Small intestine (tissue), 7 donors: ENCODE measurements around the gene NKIRAS1. TPM values are rescaled to one million over a fixed set of nuclear protein-coding genes. Genes with fewer than 3 reads are reported as not detected.
"Not testable (repeated sequence)": the region's sequence is repeated elsewhere in the genome, so short reads cannot be mapped to it uniquely, and the experiment has no call there.

ENCODE experiments used
- DNase-seq, 2 donors: peaks; one replicate each; pipeline versions ENCODE4 v3.0.0 to v3.0.0-alpha.2; 2013
- FAIRE-seq: peaks from 2 replicates; lab custom pipeline; 2012; peaks lifted over from hg19 to GRCh38; lab: Jason Lieb, UNC
- H3K27ac ChIP-seq, 3 donors: one replicate each; pipeline ENCODE4 v1.5.1; 2013; ENCODE audit warnings: low read length in 2 of 3, mild to moderate bottlenecking in 2 of 3, control low read depth in 1 of 3, inconsistent platforms in 1 of 3, low read depth in 1 of 3, moderate library complexity in 1 of 3
- H3K27me3 ChIP-seq, 3 donors: one replicate each; pipeline ENCODE4 v1.6.1; 2013; ENCODE audit warnings: low read length in 3 of 3, inconsistent platforms in 1 of 3; ENCODE audit not compliant: control insufficient read depth in 3 of 3, insufficient read depth in 3 of 3
- H3K36me3 ChIP-seq, 3 donors: one replicate each; pipeline ENCODE4 v1.6.1; 2013; ENCODE audit warnings: low read length in 3 of 3, inconsistent platforms in 1 of 3, low read depth in 1 of 3, mild to moderate bottlenecking in 1 of 3, moderate library complexity in 1 of 3; ENCODE audit not compliant: control insufficient read depth in 3 of 3, insufficient read depth in 2 of 3
- H3K4me1 ChIP-seq, 3 donors: one replicate each; pipeline ENCODE4 v1.6.1; 2013; ENCODE audit warnings: low read length in 2 of 3, inconsistent platforms in 1 of 3, low read depth in 1 of 3, mild to moderate bottlenecking in 1 of 3, moderate library complexity in 1 of 3; ENCODE audit not compliant: control insufficient read depth in 3 of 3, insufficient read depth in 2 of 3
- H3K4me3 ChIP-seq, 3 donors: one replicate each; pipeline ENCODE4 v1.5.1; 2013; ENCODE audit warnings: low read length in 3 of 3, control low read depth in 1 of 3, inconsistent platforms in 1 of 3, low read depth in 1 of 3, mild to moderate bottlenecking in 1 of 3, moderate library complexity in 1 of 3
- H3K9me3 ChIP-seq, 2 donors: one replicate each; pipeline ENCODE4 v1.6.1; 2013; ENCODE audit warnings: low read depth in 1 of 2, low read length in 1 of 2; ENCODE audit not compliant: control insufficient read depth in 2 of 2, insufficient read depth in 1 of 2
- WGBS, 3 donors: extraction: QIAGEN DNeasy Blood & Tissue Kit; methylation state at CpG; one replicate each; pipeline ENCODE4 v1.1.7; 2013; 5-methylcytosine and 5-hydroxymethylcytosine counted together
- polyA plus RNA-seq, 4 donors: library from polyadenylated mRNA; stranded (reverse) in 3 of 4; unstranded in 1 of 4; fragments of 200-250 nt in 3 of 4; fragments of 120-200 nt in 1 of 4; gene quantifications; one replicate each; pipeline versions ENCODE4 v1.2.1 to v1.2.3, GENCODE V29; 2013
- donor health status: healthy with polysubstance abuse.
- donor health status: control.
- donor health status: control.
- donor health status: Bipolar disorder and iron deficiency.
- donor health status: healthy.

NKIRAS1 gene
- polyA plus RNA-seq, 4 donors = 4.0 to 6.6 (median 4.6) TPM

DNA sequence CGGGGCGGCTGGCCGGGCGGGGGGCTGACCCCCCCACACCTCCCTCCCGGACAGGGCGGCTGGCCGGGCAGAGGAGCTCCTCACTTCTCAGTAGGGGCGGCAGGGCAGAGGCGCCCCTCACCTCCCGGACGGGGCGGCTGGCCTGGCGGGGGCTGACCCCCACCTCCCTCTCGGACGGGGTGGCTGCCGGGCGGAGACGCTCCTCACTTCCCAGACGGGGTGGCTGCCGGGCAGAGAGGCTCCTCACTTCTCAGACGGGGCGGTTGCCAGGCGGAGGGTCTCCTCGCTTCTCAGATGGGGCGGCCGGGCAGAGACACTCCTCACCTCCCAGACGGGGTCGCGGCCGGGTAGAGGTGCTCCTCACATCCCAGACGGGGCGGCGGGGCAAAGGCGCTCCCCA, 45.4 kb downstream of the NKIRAS1 start:
- WGBS, 3 donors = 94 to 96% (median 96%) methylated on average over 13 to 34 of the region's 34 CpGs
- not testable (repeated sequence) for H3K4me3 ChIP-seq, FAIRE-seq, H3K27me3 ChIP-seq, H3K36me3 ChIP-seq, DNase-seq, H3K4me1 ChIP-seq, H3K27ac ChIP-seq, H3K9me3 ChIP-seq

DNA sequence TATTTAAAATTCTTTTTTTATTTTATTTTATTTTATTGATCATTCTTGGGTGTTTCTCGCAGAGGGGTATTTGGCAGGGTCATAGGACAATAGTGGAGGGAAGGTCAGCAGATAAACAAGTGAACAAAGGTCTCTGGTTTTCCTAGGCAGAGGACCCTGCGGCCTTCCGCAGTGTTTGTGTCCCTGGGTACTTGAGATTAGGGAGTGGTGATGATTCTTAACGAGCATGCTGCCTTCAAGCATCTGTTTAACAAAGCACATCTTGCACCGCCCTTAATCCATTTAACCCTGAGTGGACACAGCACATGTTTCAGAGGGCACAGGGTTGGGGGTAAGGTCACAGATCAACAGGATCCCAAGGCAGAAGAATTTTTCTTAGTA, 46.1 kb downstream of the NKIRAS1 start:
- not testable (repeated sequence) for FAIRE-seq, H3K4me1 ChIP-seq, DNase-seq, H3K9me3 ChIP-seq, H3K27ac ChIP-seq, H3K4me3 ChIP-seq, H3K36me3 ChIP-seq, H3K27me3 ChIP-seq
- 75 to 100% (median 93%) methylated on average over 1 of the region's 5 CpGs for WGBS, 3 donors

DNA sequence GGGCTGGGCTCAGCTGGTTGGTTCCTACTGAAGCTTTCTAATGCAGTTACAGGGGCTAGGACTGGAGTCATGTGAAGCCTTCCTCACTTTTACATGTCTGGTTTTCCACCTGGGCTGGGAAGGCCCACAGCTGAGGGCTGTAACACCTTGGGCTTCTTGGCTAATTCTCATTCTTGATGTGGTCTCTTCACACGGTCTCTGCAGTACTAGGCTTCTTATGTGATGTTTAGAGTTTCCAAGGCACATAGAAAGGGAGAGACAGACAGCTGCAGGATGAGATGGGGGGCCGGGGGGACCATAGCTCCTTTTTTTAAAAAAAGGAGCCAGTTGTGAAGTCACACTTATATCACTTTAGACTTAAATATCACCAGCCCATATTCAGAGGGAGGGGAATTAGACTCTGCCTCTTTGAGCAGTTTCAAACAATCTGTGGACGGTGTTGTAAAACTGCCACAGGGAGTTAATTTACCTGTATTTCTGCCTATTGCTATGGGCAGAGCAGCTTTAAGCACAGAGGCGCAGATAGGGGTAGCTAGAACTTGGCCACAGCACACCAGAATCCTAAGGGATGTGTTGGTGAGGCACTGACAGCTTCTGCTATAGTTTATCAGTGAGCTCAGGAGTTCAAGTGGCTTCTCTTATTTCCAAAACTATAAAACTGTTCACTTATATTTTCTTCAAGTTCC, 46.7 kb downstream of the NKIRAS1 start:
- H3K36me3 ChIP-seq = peaks cover 0 to 6% (median 0%) of the 10 kb centered on the region in 3 donors
- FAIRE-seq = no peak
- 87 to 92% (median 92%) methylated on average over 4 of the region's 4 CpGs for WGBS, 3 donors
- no peak overlapping the region for H3K4me3 ChIP-seq
- peaks cover 0 to 12% (median 11%) of the 10 kb centered on the region in 3 donors for H3K4me1 ChIP-seq
- peak in 1 of 2 donors; percentile 19 for DNase-seq
- no peaks in the 10 kb centered on the region for H3K27me3 ChIP-seq
- H3K27ac ChIP-seq = no peak overlapping the region
- no peaks in the 10 kb centered on the region for H3K9me3 ChIP-seq

DNA sequence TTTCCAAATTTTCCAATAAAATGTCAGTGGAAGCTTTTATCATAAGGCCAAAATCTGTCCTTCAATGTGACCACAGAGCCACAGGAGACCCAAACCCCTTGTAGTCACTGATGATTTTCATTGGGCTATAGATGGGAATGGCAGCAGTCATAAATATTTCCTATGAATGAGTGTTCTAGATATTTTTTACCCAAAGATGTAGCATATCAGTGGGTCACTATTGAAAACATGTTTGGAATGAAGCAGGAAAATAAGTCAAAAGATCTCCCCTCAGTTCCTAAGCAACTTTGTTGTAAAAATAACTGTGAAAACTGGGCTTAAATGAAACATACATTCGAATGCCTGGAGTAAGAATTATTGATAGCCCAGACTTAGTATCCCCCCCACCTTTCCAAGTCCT, 49.0 kb downstream of the NKIRAS1 start:
- 85 to 94% (median 90%) methylated on average over 1 of the region's 1 CpG for WGBS, 3 donors
- Histone ChIP-seq H3K27ac (no peak overlapping the region), H3K36me3 (peaks cover 0 to 12% (median 0%) of the 10 kb centered on the region in 3 donors), H3K9me3 (no peaks in the 10 kb centered on the region), H3K4me1 (peaks cover 0 to 16% (median 12%) of the 10 kb centered on the region in 3 donors), H3K4me3 (no peak overlapping the region), H3K27me3 (no peaks in the 10 kb centered on the region)
- FAIRE-seq = no peak
- DNase-seq = no peak

- DNase-seq (no peak), FAIRE-seq (no peak)
- no peak overlapping the region for H3K4me3 ChIP-seq
- peaks cover 0 to 12% (median 0%) of the 10 kb centered on the region in 3 donors for H3K36me3 ChIP-seq
- H3K27me3 ChIP-seq = no peaks in the 10 kb centered on the region
- no peaks in the 10 kb centered on the region for H3K9me3 ChIP-seq
- H3K4me1 ChIP-seq = peaks cover 0 to 16% (median 12%) of the 10 kb centered on the region in 3 donors
- WGBS, 3 donors = 76 to 92% (median 87%) methylated on average over 1 of the region's 1 CpG
- no peak overlapping the region for H3K27ac ChIP-seq
These were observed 49.4 kb downstream of the NKIRAS1 start for GRCh38 chr3:23867400-23867799.

DNA sequence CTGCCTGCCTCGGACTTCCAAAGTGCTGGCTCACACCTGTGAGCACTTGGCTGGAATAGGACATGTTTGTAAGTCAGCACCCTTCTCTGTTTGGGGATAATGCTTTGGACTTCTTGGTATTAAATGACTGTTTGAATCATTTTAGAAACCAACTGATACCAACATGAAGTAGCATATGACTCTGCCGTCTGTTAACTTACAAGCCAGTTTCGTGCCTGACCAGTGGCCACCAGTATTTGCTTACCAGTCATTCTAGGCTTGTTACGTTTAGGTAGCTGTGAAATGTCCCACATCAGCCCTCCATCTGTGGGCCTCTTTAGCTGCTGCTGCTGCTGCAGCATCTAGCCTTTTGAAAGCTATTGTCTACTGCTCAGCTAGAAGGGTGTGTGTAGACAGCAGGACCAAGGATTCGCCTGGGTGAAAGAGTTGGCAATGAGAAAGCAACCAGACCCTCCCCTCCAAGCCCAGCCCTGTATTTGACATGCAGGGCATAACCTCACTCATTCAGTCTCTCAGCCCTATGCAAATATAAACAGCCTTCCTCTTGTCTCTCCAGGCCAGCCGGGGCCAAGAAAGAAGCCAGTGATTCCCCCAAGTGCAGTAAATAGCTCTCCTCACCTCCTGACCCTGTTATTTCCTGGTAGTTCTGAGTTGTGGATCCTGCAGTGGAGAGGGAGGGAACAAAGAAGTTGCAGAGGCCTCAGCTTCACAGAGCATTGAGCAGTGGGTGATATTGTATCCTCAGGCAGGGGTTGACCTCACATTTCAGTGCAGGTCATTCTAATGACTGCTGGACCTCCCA, 51.0 kb downstream of the NKIRAS1 start:
- WGBS, 3 donors = 68 to 78% (median 72%) methylated on average over 6 of the region's 6 CpGs
- FAIRE-seq (no peak), DNase-seq (peak; percentile 9 to 59)
- peaks cover 0 to 16% (median 12%) of the 10 kb centered on the region in 3 donors for H3K4me1 ChIP-seq
- peaks cover 0 to 20% (median 0%) of the 10 kb centered on the region in 3 donors for H3K36me3 ChIP-seq
- H3K27ac ChIP-seq = peak overlapping the region in 1 of 3 donors; percentile 12
- no peak overlapping the region for H3K4me3 ChIP-seq
- H3K27me3 ChIP-seq = no peaks in the 10 kb centered on the region
- no peaks in the 10 kb centered on the region for H3K9me3 ChIP-seq

GRCh38 chr3:23864931-23865330, 51.9 kb downstream of the NKIRAS1 start:
- peaks cover 0 to 20% (median 0%) of the 10 kb centered on the region in 3 donors for H3K36me3 ChIP-seq
- no peaks in the 10 kb centered on the region for H3K27me3 ChIP-seq
- FAIRE-seq = no peak
- peaks cover 0 to 16% (median 12%) of the 10 kb centered on the region in 3 donors for H3K4me1 ChIP-seq
- H3K27ac ChIP-seq = no peak overlapping the region
- no peak overlapping the region for H3K4me3 ChIP-seq
- H3K9me3 ChIP-seq = no peaks in the 10 kb centered on the region
- no peak for DNase-seq
- WGBS, 3 donors = 79 to 91% (median 87%) methylated on average over 1 of the region's 1 CpG

GRCh38 chr3:23863060-23863459, 53.7 kb downstream of the NKIRAS1 start:
- 82 to 97% (median 96%) methylated on average over 1 of the region's 1 CpG for WGBS, 3 donors
- peaks cover 0 to 21% (median 16%) of the 10 kb centered on the region in 3 donors for H3K4me1 ChIP-seq
- H3K36me3 ChIP-seq = peaks cover 0 to 20% (median 0%) of the 10 kb centered on the region in 3 donors
- no peaks in the 10 kb centered on the region for H3K27me3 ChIP-seq
- H3K4me3 ChIP-seq = no peak overlapping the region
- no peaks in the 10 kb centered on the region for H3K9me3 ChIP-seq
- FAIRE-seq (no peak), DNase-seq (no peak)
- no peak overlapping the region for H3K27ac ChIP-seq
